HG02759 (cell line): ENCODE results near the gene SYDE1.

ENCODE experiments used
- ATAC-seq: cut with Tn5 transposase; IDR thresholded peaks from one replicate; pipeline ENCODE4 v1.9.1; 2021; ENCODE audit warnings: mild to moderate bottlenecking, moderate library complexity; ENCODE audit not compliant: unreplicated experiment

SYDE1 gene

DNA sequence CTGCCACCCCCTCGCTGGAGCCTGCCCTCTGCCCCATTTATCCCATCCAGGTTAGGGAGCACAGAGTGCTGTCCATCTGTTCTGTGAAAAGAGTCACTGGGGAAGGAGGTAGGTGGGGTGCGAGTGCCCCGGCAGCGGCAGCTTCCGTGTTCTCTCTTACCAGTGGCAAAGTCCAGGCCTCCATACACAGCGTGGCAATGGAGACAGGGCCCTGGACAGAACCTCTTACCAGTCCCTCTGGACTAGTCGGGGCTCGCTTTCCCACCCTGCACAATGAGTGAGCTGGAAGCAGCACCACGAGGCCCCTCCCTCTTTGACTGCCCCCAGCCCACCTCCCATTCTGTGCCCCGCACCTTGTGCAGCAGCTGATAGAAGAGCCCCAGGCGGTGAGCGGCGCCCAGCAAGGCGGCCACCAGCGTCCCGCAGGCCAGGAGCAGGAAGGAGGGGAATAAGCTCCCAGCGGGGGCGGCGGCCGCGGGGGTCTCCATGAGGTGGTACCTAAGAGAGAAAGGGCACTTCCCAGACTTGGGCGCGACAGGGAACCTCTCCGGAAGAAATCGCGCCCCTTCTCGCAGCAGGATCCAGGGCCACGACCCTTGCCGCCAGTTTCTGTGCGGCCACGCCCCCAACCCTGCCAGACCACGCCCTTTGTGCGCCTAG, 17.5 kb downstream of the SYDE1 start:
- no peak for ATAC-seq

- ATAC-seq: peak; percentile 93
Observed at GRCh38 chr19:15125232-15126067, 18.2 kb downstream of the SYDE1 start.

- ATAC-seq: no peak
Observed at GRCh38 chr19:15126131-15126910, 19.1 kb downstream of the SYDE1 start.

- no peak for ATAC-seq
Observed at GRCh38 chr19:15128162-15128770, 21.1 kb downstream of the SYDE1 start.

DNA sequence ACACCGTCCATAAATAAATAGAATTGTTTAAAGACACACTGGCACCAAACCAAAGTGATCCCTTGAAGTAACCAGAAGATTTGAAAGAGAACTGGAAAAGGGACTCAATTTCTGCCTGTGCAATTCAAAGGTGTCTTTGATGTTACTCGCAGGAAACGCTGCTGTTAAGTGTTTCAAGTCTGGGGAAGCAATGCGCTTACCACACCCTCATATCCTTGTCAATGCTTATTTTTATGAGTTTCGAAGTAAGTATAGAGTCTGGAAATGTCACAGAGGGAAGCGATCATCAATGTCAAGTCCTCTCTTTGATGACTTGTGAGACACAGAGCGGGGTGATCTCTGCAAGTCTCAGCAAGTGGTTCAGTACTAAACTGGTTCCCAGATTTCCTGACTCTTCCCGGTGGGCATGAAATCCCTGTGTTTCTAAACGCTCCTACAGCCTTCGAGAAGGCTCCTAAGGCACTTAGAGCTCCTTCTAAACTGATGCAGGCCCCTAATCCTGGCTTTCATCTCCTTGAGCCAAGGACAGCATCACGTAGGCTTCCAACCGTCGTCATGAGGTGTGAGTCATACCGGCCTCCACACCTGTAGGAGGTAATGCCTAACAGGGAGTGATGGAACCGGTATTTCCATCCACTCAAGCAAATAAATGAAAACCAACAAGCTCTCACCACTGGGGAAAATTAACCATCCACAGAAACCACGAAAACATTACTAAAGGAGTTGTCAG, 22.8 kb downstream of the SYDE1 start:
- no peak for ATAC-seq

DNA sequence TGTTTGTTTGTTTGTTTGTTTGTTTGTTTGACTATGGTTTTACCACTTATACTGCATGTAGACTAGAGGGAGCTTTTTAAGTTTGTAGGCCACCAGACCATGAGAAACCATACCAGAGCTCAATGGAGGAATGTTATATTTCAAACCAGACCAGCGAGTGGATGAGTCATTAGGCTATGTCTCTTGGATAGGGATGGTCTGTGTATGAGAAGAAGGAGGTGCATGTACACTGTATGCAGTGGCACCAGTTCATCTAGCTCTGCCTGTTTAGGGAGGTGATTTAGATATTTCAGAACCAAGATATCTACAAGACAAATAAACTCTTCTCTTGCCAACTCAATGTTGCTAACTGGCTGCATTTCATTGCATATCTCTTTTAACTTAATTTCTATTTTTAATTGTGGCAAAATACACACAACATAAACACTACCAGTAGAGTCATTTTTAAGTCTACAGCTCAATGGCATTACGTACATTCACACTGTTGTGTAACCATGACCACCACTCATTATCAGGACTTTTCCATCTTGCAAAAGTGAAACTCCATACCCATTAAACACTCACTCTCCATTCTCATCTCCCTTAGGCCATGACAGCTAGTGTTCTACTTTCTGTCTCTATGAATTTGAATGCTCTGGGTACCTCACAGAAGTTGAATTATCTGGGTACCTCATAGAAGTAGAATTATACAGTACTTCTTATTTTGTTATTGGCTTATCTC, 29.2 kb downstream of the SYDE1 start:
- ATAC-seq: no peak

DNA sequence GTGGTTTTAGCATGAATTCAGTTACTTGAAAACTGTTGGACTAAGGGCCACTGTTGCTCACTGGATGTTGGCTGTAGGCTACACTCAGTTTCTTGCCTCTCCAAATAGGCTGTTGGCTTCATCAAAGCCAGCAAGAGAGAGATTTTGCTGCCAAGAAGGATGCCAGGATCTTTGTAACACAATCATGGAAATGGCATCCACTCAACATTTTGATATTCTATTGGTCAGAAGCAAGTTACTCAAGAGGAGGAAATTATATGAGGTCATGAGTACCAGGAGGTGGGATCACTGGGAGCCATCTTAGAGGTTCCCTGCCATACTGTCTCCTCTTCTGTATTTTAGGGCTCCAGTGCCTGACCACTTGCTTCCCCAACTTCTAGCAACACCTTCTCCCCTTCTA, 30.6 kb downstream of the SYDE1 start:
- ATAC-seq: no peak

GRCh38 chr19:15138427-15138826, 31.2 kb downstream of the SYDE1 start:
- ATAC-seq: no peak

GRCh38 chr19:15141143-15141542, 33.9 kb downstream of the SYDE1 start:
- ATAC-seq: no peak

DNA sequence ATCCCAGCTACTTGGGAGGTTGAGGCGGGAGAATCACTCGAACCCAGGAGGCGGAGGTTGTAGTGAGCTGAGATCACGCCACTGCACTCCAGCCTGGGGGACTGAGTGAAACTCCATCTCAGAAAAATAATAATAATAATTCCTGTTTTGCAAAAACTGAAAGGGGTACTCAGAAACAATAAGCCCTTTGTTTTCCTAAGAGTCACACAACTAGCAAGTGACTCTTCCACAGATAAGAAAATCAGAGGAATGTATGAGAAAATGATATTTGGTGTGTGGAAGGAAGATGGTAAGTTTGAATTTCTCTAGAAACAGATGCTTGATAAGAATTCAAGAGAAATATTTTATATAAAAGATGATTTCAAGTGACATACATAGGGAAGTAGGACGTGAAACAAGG, 35.1 kb downstream of the SYDE1 start:
- no peak for ATAC-seq

DNA sequence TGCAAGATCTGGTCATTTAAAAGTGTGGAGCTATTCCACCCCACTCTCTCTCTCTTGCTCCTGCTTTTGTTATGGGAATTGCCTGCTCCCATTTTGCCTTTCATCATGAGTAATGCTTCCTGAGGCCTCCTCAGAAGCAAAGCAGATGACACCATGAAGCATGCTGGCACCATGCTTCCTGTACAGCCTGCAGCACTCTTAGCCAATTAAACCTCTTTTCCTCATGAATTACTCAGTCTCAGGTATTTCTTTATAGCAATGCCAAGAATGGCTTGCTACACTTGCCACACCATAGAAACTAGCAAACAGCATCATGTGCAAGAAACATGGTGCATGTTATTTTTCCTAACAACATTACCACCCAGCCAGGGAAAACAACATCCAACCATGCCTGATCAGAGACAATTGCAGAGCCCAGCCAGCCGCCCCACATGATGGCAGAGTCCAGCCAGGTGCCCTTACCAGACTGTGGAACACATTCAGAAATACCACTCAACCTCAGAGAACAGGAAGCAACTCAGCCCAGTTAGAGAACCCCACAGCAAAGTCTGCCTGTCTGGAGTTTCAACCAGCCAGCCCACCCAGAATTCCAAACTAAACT, 36.9 kb downstream of the SYDE1 start:
- no peak for ATAC-seq

DNA sequence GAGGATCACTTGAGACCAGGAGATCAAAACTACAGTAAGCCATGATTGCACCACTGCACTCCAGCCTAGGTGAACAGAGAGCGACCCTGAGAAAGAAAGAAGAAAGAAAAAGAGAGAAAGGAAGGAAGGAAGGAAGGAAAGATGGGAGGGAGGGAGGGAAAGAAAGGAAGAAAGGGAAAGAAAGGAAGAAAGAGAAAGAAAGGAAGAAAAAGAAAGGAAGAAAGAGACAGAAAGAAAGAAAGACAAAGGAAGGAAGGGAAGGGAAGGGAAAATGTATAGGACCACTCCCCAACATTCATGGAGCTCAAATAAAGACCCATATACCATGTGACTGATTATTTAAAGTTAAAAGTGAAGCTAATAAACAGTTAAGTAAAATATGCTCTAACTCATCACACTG, 39.9 kb downstream of the SYDE1 start:
- ATAC-seq: no peak

DNA sequence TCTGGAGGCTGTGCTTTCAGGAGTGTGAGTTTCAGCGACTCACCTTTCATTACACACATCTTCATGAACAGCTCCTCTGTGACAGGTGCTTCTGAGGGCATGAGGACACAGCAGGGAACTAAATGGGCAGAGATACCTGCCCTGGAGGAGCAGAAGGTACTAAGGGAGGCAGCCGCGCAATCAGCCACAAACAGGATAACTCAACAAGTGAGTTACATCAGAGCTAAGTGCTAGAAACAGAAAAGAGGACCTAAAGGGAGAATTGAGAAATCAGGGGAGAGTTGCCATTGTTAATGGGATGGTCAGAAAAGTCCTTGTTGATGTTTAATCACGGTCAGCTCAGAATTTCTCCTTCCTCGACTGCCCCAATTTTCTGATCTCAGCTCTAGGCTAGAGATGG, 42.5 kb downstream of the SYDE1 start:
- ATAC-seq: no peak

DNA sequence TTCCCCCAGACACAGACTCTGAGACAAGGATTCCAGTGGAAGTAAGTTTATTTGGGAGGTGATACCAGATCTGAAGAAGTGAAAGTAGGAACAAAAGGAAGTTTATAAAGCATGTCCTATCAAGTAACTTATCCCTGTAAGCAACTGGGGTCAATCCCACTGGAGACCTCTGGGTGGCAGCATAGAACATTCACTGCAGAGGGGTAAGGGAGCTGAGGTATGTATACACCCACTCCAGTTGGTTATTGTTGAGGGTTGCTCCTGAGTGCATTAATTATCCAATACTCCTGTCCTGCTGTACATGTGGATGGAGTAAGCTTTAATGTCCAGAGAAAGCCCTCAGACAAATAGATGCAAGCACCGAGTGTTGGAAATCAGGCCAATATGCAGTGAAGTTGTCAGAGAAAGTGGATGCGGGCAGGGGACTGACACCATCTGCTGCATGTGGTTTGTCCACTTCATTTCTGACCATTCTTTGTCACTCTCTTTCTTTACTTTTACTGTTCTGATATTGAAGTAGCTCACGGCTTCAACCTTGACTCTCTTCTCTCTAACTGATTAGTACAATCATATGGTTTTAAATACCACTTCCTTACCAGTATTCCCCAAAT, 46.9 kb downstream of the SYDE1 start:
- ATAC-seq: no peak

GRCh38 chr19:15155296-15155695, 48.1 kb downstream of the SYDE1 start:
- no peak for ATAC-seq

GRCh38 chr19:15156391-15156790, 49.2 kb downstream of the SYDE1 start:
- no peak for ATAC-seq

- no peak for ATAC-seq
Observed at GRCh38 chr19:15159251-15159650, 52.0 kb downstream of the SYDE1 start.

- no peak for ATAC-seq
Observed at GRCh38 chr19:15161028-15161984, 54.1 kb downstream of the SYDE1 start.
